NT2/D1 (cell line): ENCODE measurements around the gene DDX5.

Source experiments
- DNase-seq: peaks from one replicate; pipeline ENCODE4 v3.0.0-alpha.2; 2011; ENCODE audit warnings: low read depth, low spot score
- H3K27me3 ChIP-seq: 2 replicates; pipeline ENCODE4 v1.6.0; 2011; ENCODE audit warnings: mild to moderate bottlenecking; ENCODE audit not compliant: insufficient read length, insufficient read depth
- H3K36me3 ChIP-seq: 2 replicates; pipeline ENCODE4 v1.6.1; 2011; ENCODE audit warnings: mild to moderate bottlenecking, low read length, mixed read lengths; ENCODE audit not compliant: insufficient read depth, insufficient read length
- H3K4me1 ChIP-seq: 2 replicates; pipeline ENCODE4 v1.5.1; 2011; ENCODE audit not compliant: insufficient read depth, insufficient read length
- H3K4me3 ChIP-seq: 2 replicates; pipeline ENCODE4 v1.5.1; 2011; ENCODE audit warnings: low read depth; ENCODE audit not compliant: insufficient read length
- H3K9ac ChIP-seq: 2 replicates; pipeline ENCODE4 v1.6.0; 2011; ENCODE audit warnings: low read depth; ENCODE audit not compliant: insufficient read length
- H3K9me3 ChIP-seq: 2 replicates; pipeline ENCODE4 v1.5.1; 2011; ENCODE audit warnings: mild to moderate bottlenecking, low read length; ENCODE audit not compliant: insufficient read depth
- SUZ12 ChIP-seq: IDR thresholded peaks from 2 replicates; pipeline ENCODE4 v1.6.1; 2011; ENCODE audit not compliant: insufficient read length, insufficient read depth; ENCODE audit errors: extremely low read depth
- YY1 ChIP-seq: IDR thresholded peaks from 2 replicates; pipeline ENCODE4 v1.6.1; 2011; ENCODE audit not compliant: insufficient read length, insufficient read depth
- ZNF274 ChIP-seq: IDR thresholded peaks from 2 replicates; pipeline ENCODE4 v1.6.1; 2011; ENCODE audit warnings: mild to moderate bottlenecking, low read depth, low read length

DDX5 gene

DNA sequence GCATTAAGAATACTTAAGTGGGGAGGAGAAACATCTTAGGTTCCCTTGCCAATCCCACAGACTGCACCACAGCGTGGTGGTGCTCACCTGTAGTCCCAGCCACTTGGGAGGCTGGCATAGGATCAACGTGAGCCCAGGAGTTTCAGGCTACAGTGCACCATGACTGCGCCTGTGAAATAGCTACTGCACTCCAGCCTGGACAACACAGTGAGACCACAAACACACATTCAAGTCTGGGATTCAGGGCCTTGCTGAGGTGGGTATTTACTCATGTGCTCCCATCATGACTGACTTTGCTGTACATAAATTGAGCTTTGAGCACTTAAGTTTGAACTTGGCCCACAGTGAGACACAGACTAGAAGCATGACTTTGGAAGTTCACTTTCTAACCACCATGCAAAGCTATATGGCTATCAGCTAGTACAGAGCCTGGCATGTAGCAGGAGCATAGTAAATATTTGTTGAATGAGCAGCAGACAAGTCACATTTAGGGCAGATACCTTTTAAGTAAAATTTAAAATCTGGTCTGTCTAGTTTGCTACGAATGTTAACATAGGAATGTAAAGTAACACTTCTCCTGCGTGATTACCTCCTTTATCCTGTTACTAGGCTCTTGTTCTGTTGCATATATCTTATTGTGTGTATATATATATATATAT lies 34.2 kb upstream of the DDX5 start:
- no peaks in the 10 kb centered on the region for H3K4me1 ChIP-seq
- peaks cover 70% of the 10 kb centered on the region for H3K36me3 ChIP-seq
- DNase-seq, result no peak

DNA sequence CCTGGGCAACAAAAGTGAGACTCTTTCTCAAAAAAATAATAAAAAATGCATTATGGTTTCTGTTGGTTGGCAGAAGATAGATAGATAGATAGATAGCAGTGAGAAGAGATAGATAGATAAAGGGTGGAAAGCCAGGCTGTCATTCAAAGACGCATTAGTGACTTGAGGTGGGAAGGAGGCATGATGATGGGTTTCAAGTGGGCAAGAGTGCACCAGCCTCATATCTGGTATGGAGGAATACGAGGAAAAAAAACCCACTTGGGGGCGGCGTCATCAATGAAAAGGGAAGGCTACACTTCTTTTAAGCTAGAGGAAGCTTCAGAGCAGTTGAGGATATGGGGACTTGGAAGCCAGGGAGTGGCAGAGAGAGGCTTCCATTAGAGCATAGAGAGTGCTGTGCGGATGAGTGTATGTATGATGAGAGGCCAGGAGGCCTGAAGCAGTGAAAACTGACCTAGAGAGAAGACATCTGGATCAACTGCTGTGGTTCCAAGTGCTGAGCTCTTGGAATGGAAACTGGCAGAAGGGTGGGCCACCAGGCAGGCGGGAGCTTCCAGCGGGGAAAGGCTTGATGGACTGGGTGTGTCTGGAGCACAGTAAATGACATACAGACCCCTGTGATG lies 32.5 kb upstream of the DDX5 start:
- TF ChIP-seq YY1 (no peak), ZNF274 (no peak), SUZ12 (no peak)
- Histone ChIP-seq H3K27me3 (no peaks in the 10 kb centered on the region), H3K36me3 (peaks cover 80% of the 10 kb centered on the region), H3K9me3 (no peaks in the 10 kb centered on the region), H3K4me3 (no peak overlapping the region), H3K4me1 (no peaks in the 10 kb centered on the region), H3K9ac (no peak overlapping the region)
- DNase-seq, result no peak

More for the DNA sequence above, 34.2 kb upstream of the DDX5 start:
- TF ChIP-seq SUZ12, result no peak
- Histone ChIP-seq H3K27me3 (no peaks in the 10 kb centered on the region), H3K9ac (no peak overlapping the region), H3K9me3 (no peaks in the 10 kb centered on the region), H3K4me3 (no peak overlapping the region)

DNA sequence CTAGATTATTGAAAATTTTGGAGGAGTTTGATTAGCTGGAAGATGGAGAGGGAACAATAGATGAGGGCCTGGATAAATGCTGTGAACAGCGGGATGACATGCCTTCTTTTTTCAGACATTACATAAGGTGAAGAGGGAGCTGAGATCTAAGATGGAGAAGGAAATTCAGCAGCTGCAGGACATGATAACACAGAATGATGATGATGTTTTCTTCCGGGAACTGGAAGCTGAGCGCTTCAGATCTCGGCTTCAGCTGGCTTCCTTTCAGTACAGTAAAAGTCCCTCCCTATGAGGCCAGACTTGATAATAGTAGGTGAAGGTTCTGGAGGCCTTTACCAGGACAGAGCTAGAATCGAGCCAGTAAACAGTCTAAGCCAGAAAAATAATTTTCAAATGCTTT lies 31.4 kb upstream of the DDX5 start:
- H3K36me3 ChIP-seq, result peaks cover 90% of the 10 kb centered on the region

DNA sequence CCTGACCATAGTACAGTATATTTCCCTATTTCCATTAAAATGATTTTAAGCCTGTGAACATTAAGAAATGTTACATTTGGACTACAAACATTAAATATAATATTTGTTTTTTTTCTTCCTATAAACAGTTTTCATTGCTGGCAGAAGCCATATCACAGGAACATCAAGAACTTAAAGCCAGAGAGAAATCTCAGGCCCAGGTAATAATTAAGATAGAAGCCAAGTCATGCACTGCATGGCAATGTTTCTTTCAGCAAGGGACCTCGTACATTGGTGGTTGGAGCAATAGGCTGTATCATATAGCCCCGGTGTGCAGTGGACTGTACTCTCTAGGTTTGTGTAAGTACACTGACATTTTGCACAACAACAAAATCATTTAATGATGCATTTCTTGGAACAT lies 30.8 kb upstream of the DDX5 start:
- no peaks in the 10 kb centered on the region for H3K9me3 ChIP-seq
- H3K4me3 ChIP-seq, result no peak overlapping the region
- H3K4me1 ChIP-seq, result no peaks in the 10 kb centered on the region
- TF ChIP-seq SUZ12 (no peak), ZNF274 (no peak), YY1 (no peak)
- H3K9ac ChIP-seq, result no peak overlapping the region
- no peak for DNase-seq
- peaks cover 91% of the 10 kb centered on the region for H3K36me3 ChIP-seq
- no peaks in the 10 kb centered on the region for H3K27me3 ChIP-seq

More for the DNA sequence above, 31.4 kb upstream of the DDX5 start:
- Histone ChIP-seq H3K9ac (no peak overlapping the region), H3K4me3 (no peak overlapping the region), H3K27me3 (no peaks in the 10 kb centered on the region), H3K9me3 (no peaks in the 10 kb centered on the region), H3K4me1 (no peaks in the 10 kb centered on the region)
- TF ChIP-seq YY1 (no peak), SUZ12 (no peak), ZNF274 (no peak)
- no peak for DNase-seq

DNA sequence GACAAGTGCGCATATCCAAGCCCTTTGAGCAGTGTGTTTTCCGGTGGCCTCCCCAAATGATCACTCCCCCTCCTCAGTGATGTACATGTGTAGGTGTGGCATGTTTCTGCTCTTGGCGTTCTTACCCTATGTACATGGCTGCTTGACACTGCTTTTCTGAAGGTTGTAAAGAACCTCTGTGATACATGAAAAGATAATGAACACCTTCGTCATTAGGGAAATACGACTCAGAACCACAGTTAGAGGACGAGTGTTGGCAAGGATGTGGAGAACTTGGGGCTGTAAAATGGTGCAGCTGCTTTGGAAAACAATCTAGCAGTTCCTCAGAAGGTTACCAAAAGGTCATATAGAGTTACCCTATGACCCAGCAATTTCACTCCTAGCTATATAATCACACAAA lies 29.3 kb upstream of the DDX5 start:
- DNase-seq, result no peak
- TF ChIP-seq ZNF274 (no peak), SUZ12 (no peak), YY1 (no peak)
- Histone ChIP-seq H3K9ac (no peak overlapping the region), H3K36me3 (peaks cover 98% of the 10 kb centered on the region), H3K4me3 (no peak overlapping the region), H3K27me3 (no peaks in the 10 kb centered on the region), H3K4me1 (no peaks in the 10 kb centered on the region), H3K9me3 (no peaks in the 10 kb centered on the region)

DNA sequence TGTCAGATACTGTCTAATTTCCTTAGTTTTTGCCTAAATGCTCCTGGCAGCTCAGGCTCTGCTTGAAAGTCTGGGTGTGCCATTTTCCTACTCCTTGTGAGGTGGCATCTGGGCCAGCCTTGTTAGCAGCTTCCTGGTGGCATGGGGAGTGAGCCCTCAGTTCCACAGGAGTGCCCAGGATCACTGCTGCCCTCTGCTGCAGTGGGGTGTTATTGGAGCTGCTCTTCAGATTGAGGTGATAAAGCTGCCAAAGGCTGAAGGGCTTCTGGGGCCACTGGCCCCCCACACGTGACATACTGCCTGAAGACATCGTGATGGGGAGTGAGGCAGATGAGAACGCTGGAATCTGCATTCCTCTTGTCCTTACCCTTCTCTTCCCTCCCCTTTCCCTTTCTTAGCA lies 28.1 kb upstream of the DDX5 start:
- H3K9ac ChIP-seq, result no peak overlapping the region
- H3K27me3 ChIP-seq, result no peaks in the 10 kb centered on the region
- TF ChIP-seq ZNF274, result no peak
- no peaks in the 10 kb centered on the region for H3K4me1 ChIP-seq
- H3K36me3 ChIP-seq, result peaks cover 98% of the 10 kb centered on the region
- DNase-seq, result no peak
- no peaks in the 10 kb centered on the region for H3K9me3 ChIP-seq
- no peak overlapping the region for H3K4me3 ChIP-seq

DNA sequence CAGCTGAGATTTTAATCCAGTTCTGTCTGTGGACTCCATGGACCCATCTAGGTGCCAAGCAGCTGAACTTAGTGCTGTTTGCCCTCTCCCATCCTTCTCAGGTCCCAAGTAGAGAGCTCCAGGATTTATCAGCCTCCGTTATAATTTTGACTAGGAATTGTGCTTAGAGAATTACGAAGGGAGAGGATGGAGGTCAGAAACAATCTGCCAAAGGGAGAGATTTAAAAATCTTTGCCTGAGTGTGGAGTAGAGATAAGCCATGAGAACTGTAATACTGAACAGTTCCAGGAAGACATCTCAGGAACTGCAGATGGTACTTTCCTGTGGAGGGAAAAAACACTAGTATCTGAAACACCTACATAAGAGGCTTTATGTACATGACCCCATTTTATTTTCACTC lies 27.7 kb upstream of the DDX5 start:
- Histone ChIP-seq H3K27me3 (no peaks in the 10 kb centered on the region), H3K4me3 (no peak overlapping the region), H3K36me3 (peaks cover 98% of the 10 kb centered on the region), H3K9ac (no peak overlapping the region), H3K9me3 (no peaks in the 10 kb centered on the region), H3K4me1 (no peaks in the 10 kb centered on the region)
- TF ChIP-seq YY1, result no peak
- no peak for TF ChIP-seq ZNF274
- TF ChIP-seq SUZ12, result no peak
- no peak for DNase-seq

DNA sequence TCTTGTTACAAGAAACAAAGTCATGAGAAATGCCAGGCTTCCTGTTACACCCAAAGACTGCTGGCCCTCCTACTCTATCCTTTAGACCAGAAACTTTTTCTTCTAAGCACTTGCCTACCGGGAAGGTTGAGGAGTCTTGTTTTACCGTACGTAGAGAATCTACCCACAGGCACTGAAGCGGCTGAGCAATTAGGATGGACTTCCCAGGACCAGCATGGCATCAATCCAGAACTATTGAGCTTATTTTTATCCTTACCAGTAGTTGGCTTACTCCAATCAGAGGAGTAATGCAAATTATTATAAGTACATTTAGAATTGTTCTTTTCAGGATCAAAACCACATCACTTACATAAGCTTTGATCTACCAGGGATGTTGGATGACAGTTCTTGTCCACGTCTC lies 26.3 kb upstream of the DDX5 start:
- TF ChIP-seq SUZ12 (no peak), ZNF274 (no peak), YY1 (no peak)
- Histone ChIP-seq H3K27me3 (no peaks in the 10 kb centered on the region), H3K4me1 (no peaks in the 10 kb centered on the region), H3K36me3 (peaks cover 99% of the 10 kb centered on the region), H3K4me3 (no peak overlapping the region), H3K9me3 (no peaks in the 10 kb centered on the region), H3K9ac (no peak overlapping the region)
- DNase-seq, result no peak
